Muscle of arm (tissue), 14 donors: ENCODE results near the gene SMAD5. TPM values are rescaled to one million over a fixed set of nuclear protein-coding genes. Genes with fewer than 3 reads are reported as not detected.

ENCODE experiments used
- DNase-seq: peaks from one replicate; pipeline ENCODE4 v3.0.0-alpha.2; 2013
- long read RNA-seq, 11 donors: transcript quantifications; one replicate each; lab custom pipeline, GENCODE V29; 2026
- polyA plus RNA-seq, 12 donors: library from polyadenylated mRNA; unstranded; fragments of 120-200 nt; gene quantifications; one replicate each; pipeline ENCODE4 v1.2.1, GENCODE V29; 2013; ENCODE audit not compliant: insufficient read length in 12 of 12

The SMAD5 gene
- 10 to 100 TPM in 11 of 12 donors, not detected in 1; 36.5 to 58.5 (median 47.6) TPM for polyA plus RNA-seq
- long read RNA-seq, donor 1, partial matches to known transcripts: 35 of 39 reads
- long read RNA-seq, donor 1, other reads (novel, unspliced or antisense): 0 of 39 reads
- long read RNA-seq, donor 2, full-length matches to known transcripts: 3 of 12 reads
- long read RNA-seq, donor 2, partial matches to known transcripts: 9 of 12 reads
- long read RNA-seq, donor 2, other reads (novel, unspliced or antisense): 0 of 12 reads
- long read RNA-seq, donor 3, full-length matches to known transcripts: 4 of 4 reads
- long read RNA-seq, donor 3, partial matches to known transcripts: 0 of 4 reads
- long read RNA-seq, donor 3, other reads (novel, unspliced or antisense): 0 of 4 reads
- long read RNA-seq, donor 4, full-length matches to known transcripts: 2 of 9 reads
- long read RNA-seq, donor 4, partial matches to known transcripts: 7 of 9 reads
- long read RNA-seq, donor 4, other reads (novel, unspliced or antisense): 0 of 9 reads
- long read RNA-seq, donor 5, full-length matches to known transcripts: 10 of 37 reads
- long read RNA-seq, donor 5, partial matches to known transcripts: 27 of 37 reads
- long read RNA-seq, donor 5, other reads (novel, unspliced or antisense): 0 of 37 reads
- long read RNA-seq, donor 6, full-length matches to known transcripts: 2 of 2 reads
- long read RNA-seq, donor 6, partial matches to known transcripts: 0 of 2 reads
- long read RNA-seq, donor 6, other reads (novel, unspliced or antisense): 0 of 2 reads
- long read RNA-seq, donor 7, partial matches to known transcripts: 6 of 8 reads
- long read RNA-seq, donor 7, other reads (novel, unspliced or antisense): 0 of 8 reads
- long read RNA-seq, donor 8, full-length matches to known transcripts: 12 of 27 reads
- long read RNA-seq, donor 8, partial matches to known transcripts: 15 of 27 reads
- long read RNA-seq, donor 8, other reads (novel, unspliced or antisense): 0 of 27 reads
- long read RNA-seq, donor 9, full-length matches to known transcripts: 7 of 17 reads
- long read RNA-seq, donor 9, partial matches to known transcripts: 10 of 17 reads
- long read RNA-seq, donor 9, other reads (novel, unspliced or antisense): 0 of 17 reads
- long read RNA-seq, donor 10, full-length matches to known transcripts: 4 of 9 reads
- long read RNA-seq, donor 10, partial matches to known transcripts: 5 of 9 reads
- long read RNA-seq, donor 10, other reads (novel, unspliced or antisense): 0 of 9 reads
- long read RNA-seq, donor 11, full-length matches to known transcripts: 7 of 21 reads
- long read RNA-seq, donor 11, partial matches to known transcripts: 14 of 21 reads
- long read RNA-seq, donor 11, other reads (novel, unspliced or antisense): 0 of 21 reads

GRCh38 chr5:136132557-136133221, at the start of gene SMAD5:
TSS of gene SMAD5 (plus strand) at chr5:136132845. CDS start at chr5:136153761, 20,916 bp downstream.
- peak; percentile 98 for DNase-seq

- DNase-seq: no peak
These were observed 47.9 kb upstream of the SMAD5 start for GRCh38 chr5:136084698-136085097.

- peak; percentile 79 for DNase-seq
These were observed 45.7 kb upstream of the SMAD5 start for GRCh38 chr5:136086783-136087566.

- peak; percentile 89 for DNase-seq
These were observed 44.4 kb upstream of the SMAD5 start for GRCh38 chr5:136087961-136088871.

- DNase-seq: no peak
These were observed 42.9 kb upstream of the SMAD5 start for GRCh38 chr5:136089791-136090190.

GRCh38 chr5:136090319-136090718, 42.3 kb upstream of the SMAD5 start:
- DNase-seq: no peak

- no peak for DNase-seq
These were observed 38.3 kb upstream of the SMAD5 start for GRCh38 chr5:136094189-136094912.

GRCh38 chr5:136094913-136095641, 37.6 kb upstream of the SMAD5 start:
- no peak for DNase-seq

GRCh38 chr5:136098176-136098575, 34.5 kb upstream of the SMAD5 start:
- DNase-seq: no peak

- no peak for DNase-seq
These were observed 32.8 kb upstream of the SMAD5 start for GRCh38 chr5:136099870-136100269.

- DNase-seq: no peak
These were observed 30.8 kb upstream of the SMAD5 start for GRCh38 chr5:136101884-136102283.

- no peak for DNase-seq
These were observed 29.5 kb upstream of the SMAD5 start for GRCh38 chr5:136103118-136103517.

- DNase-seq: no peak
These were observed 28.2 kb upstream of the SMAD5 start for GRCh38 chr5:136104306-136104965.

- no peak for DNase-seq
These were observed 26.2 kb upstream of the SMAD5 start for GRCh38 chr5:136106351-136107031.

- DNase-seq: no peak
These were observed 24.4 kb upstream of the SMAD5 start for GRCh38 chr5:136108180-136108611.

GRCh38 chr5:136108766-136109165, 23.9 kb upstream of the SMAD5 start:
- no peak for DNase-seq
